GM10266 (cell line): ENCODE measurements around the gene NAGPA.
A peak's percentile ranks its signal among the peaks of the same experiment; 100 is the strongest.

Experiments used
- DNase-seq: peaks from one replicate; pipeline ENCODE4 v3.0.0; 2012; ENCODE audit errors: extremely low spot score
- CTCF ChIP-seq: IDR thresholded peaks from 2 replicates; pipeline ENCODE4 v1.5.1; 2012; ENCODE audit warnings: mild to moderate bottlenecking, low read depth; ENCODE audit not compliant: control insufficient read depth, insufficient read depth; ENCODE audit errors: missing control alignments

The NAGPA gene

GRCh38 chr16:4979736-4980660, 53.7 kb downstream of the NAGPA start:
- no peak for DNase-seq
- TF ChIP-seq CTCF, result no peak

- no peak for DNase-seq
- no peak for TF ChIP-seq CTCF
Observed at GRCh38 chr16:4979164-4979563, 54.6 kb downstream of the NAGPA start.

GRCh38 chr16:4976611-4977145, 57.1 kb downstream of the NAGPA start:
- no peak for TF ChIP-seq CTCF
- no peak for DNase-seq

GRCh38 chr16:4976079-4976478, 57.7 kb downstream of the NAGPA start:
- TF ChIP-seq CTCF, result no peak
- DNase-seq, result peak; percentile 82
